Suprapubic skin (tissue), 4 donors: Measurements from ENCODE around the gene OVAAL.

Experiments
- CTCF ChIP-seq, 2 donors: fragments of 200-600 bp in 1 of 2; fragments of 450-650 bp in 1 of 2; sonication (generic) in 1 of 2; IDR thresholded peaks; one replicate each; pipeline ENCODE4 v1.5.1; 2016 to 2019; ENCODE audit warnings: antibody characterized with exemption in 2 of 2, mild to moderate bottlenecking in 1 of 2, moderate library complexity in 1 of 2
- POLR2A ChIP-seq, 2 donors: fragments of 450-650 bp; IDR thresholded peaks; one replicate each; pipeline ENCODE4 v1.6.1; 2017; ENCODE audit warnings: antibody characterized with exemption in 2 of 2, mild to moderate bottlenecking in 2 of 2, moderate library complexity in 2 of 2
- POLR2AphosphoS5 ChIP-seq, 3 donors: sonication (generic); formaldehyde crosslinking; IDR thresholded peaks; one replicate each; pipeline ENCODE4 v1.6.1; 2017; ENCODE audit warnings: antibody characterized with exemption in 3 of 3

GRCh38 chr1:180615493-180616290 lies 56.9 kb downstream of the OVAAL start:
- TF ChIP-seq CTCF (IDR thresholded peaks at IDR 0.05) = no peak
- TF ChIP-seq POLR2AphosphoS5 (IDR thresholded peaks at IDR 0.05) = no peak
- TF ChIP-seq POLR2A (IDR thresholded peaks at IDR 0.05) = no peak
